Measurements from ENCODE around the gene MACROD2.

MACROD2 gene

DNA sequence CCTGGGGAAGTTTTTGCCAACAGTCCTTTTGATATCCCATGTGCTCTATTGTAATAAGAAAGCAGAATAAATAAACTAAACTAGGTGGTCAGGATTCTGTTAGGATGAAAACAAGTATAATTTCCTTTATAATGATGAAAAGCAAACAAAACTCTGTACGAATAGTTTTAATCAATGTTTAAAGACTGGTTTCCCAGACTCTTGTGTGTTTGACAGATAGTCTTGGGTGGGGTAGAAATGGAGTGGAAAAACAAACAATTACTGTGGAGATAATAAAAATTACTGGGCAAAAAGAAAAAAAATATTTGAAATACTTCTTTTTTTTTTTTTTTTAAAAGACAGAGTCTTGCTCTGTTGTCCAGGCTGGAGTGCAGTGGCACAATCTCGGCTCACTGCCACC, 494.2 kb downstream of the MACROD2 start:
- no peak for DNase-seq

- DNase-seq, result no peak
Observed at GRCh38 chr20:14491436-14491835, 496.1 kb downstream of the MACROD2 start.

DNA sequence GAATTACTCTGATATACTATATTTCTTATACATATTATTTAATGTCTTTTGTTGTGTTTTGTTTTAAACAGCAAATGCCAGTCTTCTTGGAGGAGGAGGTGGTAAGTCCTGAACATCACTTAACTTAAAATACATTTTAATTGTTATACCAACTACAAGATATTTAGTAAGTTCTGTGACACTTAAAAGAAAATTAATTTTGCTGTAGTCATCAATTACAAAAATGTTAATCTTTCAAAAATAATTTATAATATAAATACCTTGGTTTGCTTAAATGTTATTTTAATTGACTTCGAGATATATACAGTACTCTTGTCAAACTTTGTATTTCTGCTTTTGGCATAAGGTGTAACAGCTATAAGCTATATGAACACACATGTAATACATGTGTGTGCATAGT, 498.1 kb downstream of the MACROD2 start:
- no peak for DNase-seq

DNA sequence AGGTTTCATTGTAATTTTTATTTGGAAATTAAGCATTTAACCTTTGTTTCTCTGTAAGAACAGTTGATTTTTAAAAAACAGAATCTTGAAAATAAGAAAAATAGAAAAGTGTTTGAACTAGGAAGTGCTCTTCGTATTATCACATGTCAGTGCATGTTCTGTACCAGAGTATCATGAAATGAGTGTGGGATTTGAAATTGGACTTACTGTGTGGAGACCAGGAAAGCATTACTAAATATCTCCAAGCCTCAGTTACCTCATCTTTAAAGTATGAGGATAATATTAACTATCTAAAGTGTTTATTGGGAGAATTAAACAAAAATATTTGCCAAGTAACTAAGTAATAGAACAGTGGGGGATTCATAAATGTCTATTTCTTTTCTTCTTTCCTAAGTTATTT, 499.0 kb downstream of the MACROD2 start:
- no peak for DNase-seq

GRCh38 chr20:14495066-14495465, 499.8 kb downstream of the MACROD2 start:
- no peak for DNase-seq

GRCh38 chr20:14497004-14497403, 501.7 kb downstream of the MACROD2 start:
- no peak for DNase-seq

- no peak for DNase-seq
Observed at GRCh38 chr20:14498772-14499171, 503.5 kb downstream of the MACROD2 start.

DNA sequence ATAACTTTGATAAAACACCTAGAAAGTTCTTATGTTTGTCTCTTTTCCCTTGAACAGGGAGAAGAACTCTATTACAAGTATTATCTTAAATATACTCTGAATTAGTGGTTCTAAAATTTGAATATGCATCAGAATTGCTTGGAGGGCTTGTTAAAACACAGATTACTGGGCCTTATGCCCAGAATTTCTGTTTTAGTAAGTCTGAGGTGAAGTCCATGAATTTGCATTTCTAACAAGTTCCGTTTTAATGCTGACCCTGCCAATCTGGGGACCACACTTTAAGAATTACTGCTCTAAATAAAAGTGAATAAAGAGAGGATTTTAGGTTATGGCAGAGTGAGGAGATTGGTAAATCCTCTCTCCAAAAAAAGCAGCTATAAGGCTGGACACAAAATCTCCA, 510.2 kb downstream of the MACROD2 start:
- no peak for DNase-seq

DNA sequence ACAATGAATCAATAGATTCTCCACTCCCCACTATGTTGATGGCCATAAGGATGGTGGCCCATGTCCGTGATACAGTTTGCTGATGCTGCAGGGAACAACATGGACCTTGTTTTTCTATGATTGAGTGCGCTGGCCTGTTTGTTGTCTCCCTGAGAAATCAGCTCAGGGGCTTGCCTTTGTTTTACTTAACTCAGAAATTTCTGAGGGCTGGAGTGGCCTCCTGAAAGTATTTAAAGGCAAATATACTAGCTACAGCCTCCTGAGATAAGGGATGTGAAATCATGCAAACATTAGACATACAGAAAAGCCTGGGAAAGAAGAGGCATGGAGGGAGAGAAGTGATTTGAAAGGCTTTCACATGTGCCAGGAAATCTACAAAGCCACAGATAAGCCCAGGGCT, 512.4 kb downstream of the MACROD2 start:
- no peak for DNase-seq

GRCh38 chr20:14510341-14510740, 515.0 kb downstream of the MACROD2 start:
- no peak for DNase-seq

GRCh38 chr20:14512839-14513238, 517.5 kb downstream of the MACROD2 start:
- DNase-seq, result no peak

DNA sequence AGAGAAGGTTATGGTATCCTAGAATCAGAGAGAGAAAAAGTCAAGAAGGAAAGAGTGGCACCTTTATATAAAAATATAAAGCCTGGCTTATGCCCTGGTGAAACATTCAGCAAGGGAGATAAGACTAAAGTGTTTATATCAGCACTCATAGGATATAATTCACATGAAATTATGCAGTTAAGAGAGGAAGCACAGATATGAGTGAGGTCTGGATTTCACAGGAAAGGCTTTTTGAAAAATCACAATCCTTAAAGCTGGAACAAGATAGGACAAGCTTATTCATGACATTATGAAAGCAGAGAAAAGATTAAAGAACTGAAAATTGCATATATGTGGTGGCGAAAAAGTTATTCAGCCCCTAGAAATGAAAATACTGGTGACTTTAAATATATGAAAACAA, 523.3 kb downstream of the MACROD2 start:
- no peak for DNase-seq

DNA sequence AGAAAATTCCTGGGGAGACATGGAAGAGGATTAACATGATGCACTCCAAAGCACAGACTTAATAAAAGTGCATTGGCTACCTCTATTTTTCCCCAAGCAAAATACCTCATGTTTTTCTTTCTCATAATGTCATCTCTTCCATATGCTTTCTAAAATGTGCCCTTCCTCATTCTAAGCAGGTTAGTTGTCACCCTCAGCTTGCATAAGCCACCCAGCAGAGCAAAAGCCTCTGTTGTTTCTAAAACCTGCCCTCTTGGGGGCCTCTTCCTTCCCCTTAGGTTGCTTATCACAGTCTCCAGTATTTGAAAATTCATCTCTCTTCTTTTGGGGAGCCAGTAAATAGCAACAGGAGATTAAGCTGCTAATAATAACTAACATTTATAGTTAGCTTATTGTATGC, 525.7 kb downstream of the MACROD2 start:
- no peak for DNase-seq

DNA sequence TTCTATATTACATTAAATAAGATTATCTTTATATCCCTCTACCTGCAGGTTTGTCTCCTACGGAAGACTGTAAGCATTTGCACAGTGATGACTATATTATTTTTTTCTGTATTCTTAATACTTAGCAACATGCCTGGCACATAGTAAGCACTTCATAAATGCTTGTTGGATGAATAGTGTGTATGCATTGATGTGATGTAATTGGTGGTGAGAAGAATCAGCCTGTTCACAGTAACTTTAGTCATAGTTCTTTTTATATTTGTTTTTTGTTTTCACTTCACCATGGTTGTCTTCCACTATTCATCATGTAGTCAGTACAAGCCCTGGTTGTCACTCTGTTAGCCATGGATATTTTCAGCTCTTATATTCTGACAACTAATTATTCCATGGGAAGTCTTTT, 526.1 kb downstream of the MACROD2 start:
- no peak for DNase-seq

GRCh38 chr20:14522595-14522994, 527.3 kb downstream of the MACROD2 start:
- DNase-seq, result no peak

- DNase-seq, result no peak
Observed at GRCh38 chr20:14523090-14523489, 527.8 kb downstream of the MACROD2 start.

DNA sequence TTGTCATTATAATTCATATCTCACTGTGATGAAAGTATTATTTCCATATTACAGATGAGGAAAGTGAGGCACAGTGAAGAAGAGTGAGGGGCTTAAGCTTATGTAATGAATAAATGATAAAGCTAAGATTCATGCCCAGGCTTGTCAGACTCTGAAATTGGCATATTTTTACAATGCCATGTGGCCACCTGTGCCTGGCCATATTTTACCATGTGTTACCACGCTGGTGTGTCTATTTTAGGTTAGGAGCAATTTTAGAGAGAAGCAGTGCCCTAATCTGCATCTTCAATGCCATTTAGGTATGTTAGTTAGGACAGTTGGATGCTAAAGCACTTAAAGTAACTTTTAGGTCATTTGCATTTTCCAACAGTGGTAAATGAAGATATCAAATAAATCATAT, 530.1 kb downstream of the MACROD2 start:
- no peak for DNase-seq

DNA sequence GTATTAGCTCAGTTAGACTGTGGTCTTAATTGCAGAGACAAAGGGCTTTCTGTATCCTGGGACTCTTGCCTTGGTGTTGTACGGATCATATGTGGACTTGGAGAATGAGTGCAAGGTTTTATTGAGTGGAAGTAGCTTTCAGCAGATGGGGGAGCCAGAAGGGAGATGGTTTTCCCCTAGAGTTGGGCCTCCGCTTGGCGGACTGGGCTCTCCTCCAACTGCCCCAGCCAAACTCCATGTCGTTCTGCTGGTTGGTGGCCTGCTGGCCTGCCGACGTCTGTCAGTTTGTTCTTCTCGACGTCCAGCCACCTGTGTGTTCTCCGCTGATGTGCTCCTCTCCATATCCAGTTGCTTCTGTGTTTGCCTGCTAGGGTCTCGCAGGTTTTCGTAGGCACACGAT, 531.6 kb downstream of the MACROD2 start:
- no peak for DNase-seq

DNA sequence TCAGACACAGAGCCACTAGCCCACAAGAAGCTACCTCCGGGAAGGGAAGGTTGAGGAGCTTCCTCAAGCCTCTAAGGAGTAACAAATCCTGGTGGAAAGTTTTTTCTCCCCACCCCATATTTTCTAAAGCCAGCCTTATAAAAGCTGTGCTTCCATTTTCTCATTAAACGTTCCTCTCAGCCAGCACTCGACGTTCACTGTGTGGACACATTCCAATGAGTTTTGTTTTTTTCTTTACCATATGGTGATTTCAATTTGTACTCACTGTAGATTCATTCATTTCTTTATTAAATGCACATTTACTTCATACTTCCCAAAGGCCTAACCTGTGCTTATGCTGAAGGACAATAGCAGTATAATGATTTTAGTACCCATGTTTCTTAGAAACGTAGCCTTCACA, 536.5 kb downstream of the MACROD2 start:
- DNase-seq, result no peak

DNA sequence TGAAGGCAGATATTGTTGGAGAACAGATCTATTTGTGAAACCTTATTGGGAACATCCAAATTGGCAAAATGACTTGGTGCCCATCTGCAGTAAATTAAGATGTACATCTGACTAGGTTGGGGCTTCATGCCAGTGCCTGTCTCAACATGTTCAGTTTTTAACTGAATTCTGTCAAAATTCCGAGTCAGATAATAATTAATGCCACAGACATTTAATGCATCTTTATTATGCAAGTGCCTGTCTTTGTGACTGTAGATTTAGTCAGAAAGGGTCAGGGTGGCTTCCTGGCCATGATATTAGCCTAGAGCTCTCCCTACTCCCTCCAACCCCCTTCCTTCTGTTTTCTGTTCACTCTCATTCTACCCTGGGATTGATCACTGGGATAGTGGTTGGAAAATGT, 541.4 kb downstream of the MACROD2 start:
- no peak for DNase-seq

DNA sequence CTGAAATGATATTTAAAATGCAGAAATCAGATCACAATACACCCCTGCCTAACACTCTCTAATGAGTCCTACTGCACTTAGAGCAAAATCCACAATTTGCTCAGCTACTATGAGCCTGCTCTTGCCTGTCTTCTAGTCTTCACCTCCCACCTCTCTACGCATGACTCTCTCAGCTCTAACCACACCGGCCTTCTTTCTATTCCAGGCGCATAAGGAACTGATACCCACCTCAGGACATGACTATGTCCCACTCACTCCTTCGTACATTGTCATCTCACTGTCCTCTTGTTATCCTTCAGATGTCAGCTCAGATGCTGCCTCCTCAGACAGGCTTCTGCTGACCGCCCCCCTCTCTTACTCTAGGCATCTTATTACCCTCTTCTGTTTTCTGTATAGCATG, 543.1 kb downstream of the MACROD2 start:
- DNase-seq, result no peak

GRCh38 chr20:14543040-14543439, 547.7 kb downstream of the MACROD2 start:
- DNase-seq, result no peak

- no peak for DNase-seq
Observed at GRCh38 chr20:14544688-14545087, 549.4 kb downstream of the MACROD2 start.

DNA sequence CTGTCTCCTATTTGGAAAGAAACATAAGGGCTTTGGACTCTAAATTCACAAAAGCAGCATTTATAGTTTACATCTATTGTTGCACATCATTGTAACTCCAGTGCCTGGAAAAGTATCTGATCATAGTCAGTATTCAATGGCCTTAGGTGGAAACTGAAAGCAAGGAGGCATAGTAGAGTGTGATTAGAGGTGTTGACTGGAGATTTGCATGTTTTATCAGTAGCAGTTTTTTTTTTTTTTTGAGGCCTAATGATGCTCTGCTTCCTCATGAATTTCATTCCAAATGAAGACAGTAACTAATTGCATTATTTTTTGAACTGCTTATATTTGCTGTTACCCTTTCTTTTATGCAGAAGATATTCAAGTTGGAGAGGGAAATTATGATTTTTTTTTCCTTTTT, 555.3 kb downstream of the MACROD2 start:
- no peak for DNase-seq

- no peak for DNase-seq
Observed at GRCh38 chr20:14553774-14554534, 558.6 kb downstream of the MACROD2 start.

Measured in NCI-H1436 treated with DMSO at 0.1 percent for 48 hours (cell line).